Endothelial cell of umbilical vein (primary cell): ENCODE measurements around the gene FLT1. TPM values are rescaled to one million over a fixed set of nuclear protein-coding genes. Genes with fewer than 3 reads are reported as not detected.

Experiments used
- BruUV-seq: library from RNA; stranded (reverse); fragments of 400-500 nt; replicated peaks from 2 replicates; lab custom pipeline; 2021; lab: Mats Ljungman, UMichigan
- CTCF ChIA-PET: fragments of 300-600, 350-600 bp; sonication (Branson Sonifier 250); formaldehyde crosslinking; loops from one replicate; lab custom pipeline; 2021; ENCODE audit warnings: antibody characterized with exemption, inconsistent platforms; lab: Charles Lee
- POLR2A ChIA-PET: fragments of 300-600, 350-600 bp; sonication (Branson Sonifier 250); formaldehyde crosslinking; loops from one replicate; lab custom pipeline; 2021; ENCODE audit warnings: antibody characterized with exemption, inconsistent platforms; lab: Charles Lee
- DNase-seq: peaks from one replicate; pipeline ENCODE4 v3.0.0-alpha.2; 2011; ENCODE audit warnings: low read depth, low spot score
- FAIRE-seq: peaks from 2 replicates; lab custom pipeline; 2011; peaks lifted over from hg19 to GRCh38; lab: Jason Lieb, UNC
- H2AFZ ChIP-seq: 2 replicates; pipeline ENCODE4 v1.6.0; 2012; ENCODE audit warnings: low read depth, low read length, control low read depth, inconsistent platforms
- H3K27ac ChIP-seq: 2 replicates; pipeline ENCODE4 v1.5.1; 2011; ENCODE audit warnings: low read depth, mild to moderate bottlenecking, control low read depth, low read length, moderate library complexity; ENCODE audit not compliant: insufficient read depth
- H3K27me3 ChIP-seq, 2 experiments: 2 replicates each; pipeline versions ENCODE4 v1.6.0 to v1.6.1; 2011; ENCODE audit warnings: low read length in 2 of 2, mixed read lengths in 1 of 2; ENCODE audit not compliant: control insufficient read depth in 2 of 2, insufficient read depth in 2 of 2
- H3K36me3 ChIP-seq, 2 experiments: 2 replicates in 1 of 2; 3 replicates in 1 of 2; pipeline ENCODE4 v1.5.1; 2011; ENCODE audit warnings: low read length in 2 of 2, mild to moderate bottlenecking in 1 of 2, moderate library complexity in 1 of 2; ENCODE audit not compliant: control insufficient read depth in 2 of 2, insufficient read depth in 2 of 2; ENCODE audit errors: extremely low read depth in 1 of 2
- H3K4me1 ChIP-seq: 3 replicates; pipeline ENCODE4 v1.5.1; 2011; ENCODE audit warnings: mild to moderate bottlenecking, low read length; ENCODE audit not compliant: control insufficient read depth, insufficient read depth; ENCODE audit errors: extremely low read depth
- H3K4me2 ChIP-seq: 2 replicates; pipeline ENCODE4 v1.6.1; 2011; ENCODE audit warnings: low read length, control low read depth, mixed read lengths; ENCODE audit not compliant: insufficient read depth
- H3K4me3 ChIP-seq, 3 experiments: fragments of 200-600 bp in 1 of 3; sonication (generic), shearing (Covaris generic) in 1 of 3; replicated peaks in 1 of 3; 2 replicates each; pipeline ENCODE4 v1.5.1; 2011 to 2016; ENCODE audit warnings: control low read depth in 3 of 3, low read length in 3 of 3, mild to moderate bottlenecking in 2 of 3, inconsistent platforms in 1 of 3, low read depth in 1 of 3, moderate library complexity in 1 of 3; ENCODE audit not compliant: insufficient read depth in 1 of 3
- H3K79me2 ChIP-seq: 2 replicates; pipeline ENCODE4 v1.6.0; 2012; ENCODE audit warnings: low read length, inconsistent platforms; ENCODE audit not compliant: control insufficient read depth, insufficient read depth
- H3K9ac ChIP-seq: replicated peaks from 2 replicates; pipeline ENCODE3; 2011; ENCODE audit warnings: low read length, control low read depth; ENCODE audit not compliant: insufficient read depth; ENCODE audit errors: extremely low read depth
- H3K9me1 ChIP-seq: replicated peaks from 3 replicates; pipeline ENCODE4 v1.6.0; 2011; ENCODE audit warnings: mild to moderate bottlenecking, low read length; ENCODE audit not compliant: control insufficient read depth, insufficient read depth; ENCODE audit errors: extremely low read depth
- H3K9me3 ChIP-seq: replicated peaks from 2 replicates; pipeline ENCODE4 v1.5.1; 2012; ENCODE audit warnings: low read length, inconsistent platforms; ENCODE audit not compliant: control insufficient read depth, insufficient read depth
- H4K20me1 ChIP-seq: replicated peaks from 2 replicates; pipeline ENCODE3; 2011; ENCODE audit warnings: mild to moderate bottlenecking, low read length; ENCODE audit not compliant: control insufficient read depth, insufficient read depth; ENCODE audit errors: extremely low read depth
- CTCF ChIP-seq, 2 donors: IDR thresholded peaks; 1 replicate in 1 of 2; 2 replicates in 1 of 2; pipeline ENCODE4 v1.5.1; 2011; ENCODE audit warnings: low read length in 2 of 2, mild to moderate bottlenecking in 2 of 2, moderate library complexity in 2 of 2, control low read depth in 1 of 2, inconsistent platforms in 1 of 2, low read depth in 1 of 2; ENCODE audit not compliant: insufficient read depth in 1 of 2; ENCODE audit errors: extremely low read depth in 1 of 2
- EZH2 ChIP-seq: IDR thresholded peaks from 2 replicates; pipeline ENCODE4 v1.6.1; 2012; ENCODE audit warnings: borderline replicate concordance, low read depth, mild to moderate bottlenecking, moderate library complexity, low read length, inconsistent platforms; ENCODE audit not compliant: severe bottlenecking
- FOS ChIP-seq: IDR thresholded peaks from 2 replicates; pipeline ENCODE4 v1.6.1; 2011; ENCODE audit warnings: mild to moderate bottlenecking, low read length, moderate library complexity, borderline replicate concordance; ENCODE audit not compliant: insufficient read depth
- GATA2 ChIP-seq: IDR thresholded peaks from 2 replicates; pipeline ENCODE4 v1.7.0; 2011; ENCODE audit warnings: low read depth, mild to moderate bottlenecking, moderate library complexity, mixed read lengths, low read length; ENCODE audit not compliant: insufficient read length, insufficient read depth
- JUN ChIP-seq: IDR thresholded peaks from 2 replicates; pipeline ENCODE4 v1.6.1; 2011; ENCODE audit warnings: borderline replicate concordance, low read depth; ENCODE audit not compliant: insufficient read length, insufficient read depth
- MAX ChIP-seq: IDR thresholded peaks from 2 replicates; pipeline ENCODE4 v1.6.1; 2011; ENCODE audit not compliant: insufficient read depth, insufficient read length
- MYC ChIP-seq: IDR thresholded peaks from one replicate; pipeline ENCODE4 v1.6.1; 2011; ENCODE audit warnings: mild to moderate bottlenecking, low read depth, low read length
- POLR2A ChIP-seq: IDR thresholded peaks from 2 replicates; pipeline ENCODE4 v1.6.1; 2012; ENCODE audit warnings: low read depth, mild to moderate bottlenecking, control low read depth, low read length
- POLR2AphosphoS5 ChIP-seq: IDR thresholded peaks from 2 replicates; pipeline ENCODE4 v1.6.1; 2012; ENCODE audit warnings: low read depth, mild to moderate bottlenecking, control low read depth, low read length, moderate library complexity; ENCODE audit not compliant: insufficient read depth
- dilution Hi-C: fragments of 300-500 bp; cut with MboI; formaldehyde crosslinking; loops from one replicate; pipeline ENCODE4 v1.15.0; 2019; ENCODE audit warnings: low sequenced_read_pairs; ENCODE audit not compliant: extremely low pct_ligation_motif_present
- intact Hi-C: fragments of 100-400 bp; cut with micrococcal nuclease; formaldehyde crosslinking; loops from one replicate; pipeline ENCODE4 v1.10.0; 2022
- polyA plus RNA-seq, 4 experiments: library from polyadenylated mRNA; depleted of rRNA in 3 of 4; stranded (reverse) in 3 of 4; unstranded in 1 of 4; fragments of >200 nt; gene quantifications; 2 replicates each; pipeline versions ENCODE4 v1.2.1 to v1.2.3, GENCODE V29; 2011 to 2012; ENCODE audit warnings: missing spikeins in 1 of 4
- total RNA-seq: library from RNA; stranded (reverse); gene quantifications from 2 replicates; pipeline ENCODE4 v1.2.3, GENCODE V29; 2021

Gene FLT1
- total and polyA plus RNA-seq, 2 donors (not counting 3 experiments of a cell fraction or from before 2014, with no cell fraction given), result 16.0 to 104 TPM

- H2AFZ ChIP-seq, result no peak overlapping the region
- ChIA-PET CTCF (interaction anchor here (1.3 to 3.2 kb wide), 3 partner anchors 12 to 157 kb away, joined by 4 to 28 read pairs (median 4); no protein-coding TSS in a partner anchor), POLR2A (no interaction called here)
- H3K79me2 ChIP-seq, result peaks cover 86% of the 10 kb centered on the region
- H3K4me2 ChIP-seq, result peak overlapping the region; percentile 69
- TF ChIP-seq FOS (peak; percentile 23), POLR2A (no peak)
- H3K9me3 ChIP-seq, result no peaks in the 10 kb centered on the region
- H3K27me3 ChIP-seq, result no peaks in the 10 kb centered on the region
- intact Hi-C loops (loop anchor here (1.0 to 5.0 kb wide), 2 partner anchors 11 to 178 kb away; partner anchors contain the start of gene POMP), dilution Hi-C loops (loop anchor here (25.0 kb wide), 1 partner anchor 167 kb away; no protein-coding TSS in a partner anchor)
- H3K4me3 ChIP-seq, result no peak overlapping the region
- no peaks in the 10 kb centered on the region for H3K9me1 ChIP-seq
- no peaks in the 10 kb centered on the region for H3K36me3 ChIP-seq
- no peaks in the 10 kb centered on the region for H4K20me1 ChIP-seq
- H3K27ac ChIP-seq, result peak overlapping the region; percentile 48
- no peak overlapping the region for H3K9ac ChIP-seq
- no TSS peak for BruUV-seq
- no peak for FAIRE-seq
- peak; percentile 39 for DNase-seq
- H3K4me1 ChIP-seq, result peaks cover 65% of the 10 kb centered on the region
Observed at GRCh38 chr13:28479005-28479404, 15.9 kb downstream of the FLT1 start.

GRCh38 chr13:28478127-28478526 is 16.8 kb downstream of the FLT1 start:
- FAIRE-seq (no peak), DNase-seq (no peak)
- Histone ChIP-seq H3K9me1 (no peaks in the 10 kb centered on the region), H3K79me2 (peaks cover 83% of the 10 kb centered on the region), H3K4me1 (peaks cover 61% of the 10 kb centered on the region), H3K4me3 (no peak overlapping the region), H3K27ac (peak overlapping the region; percentile 21), H3K4me2 (peak overlapping the region; percentile 12), H2AFZ (no peak overlapping the region), H3K36me3 (no peaks in the 10 kb centered on the region), H3K9me3 (no peaks in the 10 kb centered on the region), H4K20me1 (no peaks in the 10 kb centered on the region), H3K27me3 (no peaks in the 10 kb centered on the region), H3K9ac (no peak overlapping the region)
- intact Hi-C loops, result loop anchor here (1.0 to 5.0 kb wide), 2 partner anchors 27 to 179 kb away; partner anchors contain the start of gene POMP
- ChIA-PET CTCF (interaction anchor here (3.2 kb wide), 1 partner anchor 13 kb away, joined by 28 read pairs; no protein-coding TSS in a partner anchor), POLR2A (interaction anchor here (0.9 kb wide), 1 partner anchor 11 kb away, joined by 3 read pairs; no protein-coding TSS in a partner anchor)
- no TSS peak for BruUV-seq
- dilution Hi-C loops, result loop anchor here (25.0 kb wide), 1 partner anchor 166 kb away; no protein-coding TSS in a partner anchor
- TF ChIP-seq POLR2A, result no peak
- no peak for TF ChIP-seq GATA2
- no peak for TF ChIP-seq EZH2
- no peak for TF ChIP-seq MYC
- TF ChIP-seq JUN, result no peak
- no peak for TF ChIP-seq MAX
- TF ChIP-seq FOS, result no peak
- TF ChIP-seq CTCF (IDR thresholded peaks at IDR 0.05; ENCODE audit: extremely low read depth in 1 of 2, insufficient read depth in 1 of 2, low read depth in 1 of 2, low read length in 2 of 2), result no peak
- no peak for TF ChIP-seq POLR2AphosphoS5
